ENCODE results near the gene TPT1.

Gene TPT1

GRCh38 chr13:45316996-45317395, 24.0 kb downstream of the TPT1 start:
- H3K9me3 ChIP-seq (ENCODE audit: control insufficient read depth, insufficient read depth, low read length) = no peaks in the 10 kb centered on the region
- H3K79me2 ChIP-seq (ENCODE audit: control insufficient read depth, low read length) = no peaks in the 10 kb centered on the region
- no peaks in the 10 kb centered on the region for H3K9me2 ChIP-seq (replicated peaks; ENCODE audit: control insufficient read depth, low read length)
- no peaks in the 10 kb centered on the region for H3K36me3 ChIP-seq (ENCODE audit: control insufficient read depth, low read length)
- H4K20me1 ChIP-seq (ENCODE audit: control insufficient read depth, insufficient read depth, low read depth, low read length) = no peaks in the 10 kb centered on the region
- TF ChIP-seq CTCF (IDR thresholded peaks at IDR 0.05; ENCODE audit: low read depth, low read length, poor library complexity, severe bottlenecking) (no peak), EZH2phosphoT487 (IDR thresholded peaks at IDR 0.05; ENCODE audit: borderline replicate concordance, low read length) (no peak)
- H3K4me3 ChIP-seq (ENCODE audit: low read length) = no peak overlapping the region
- H3K27ac ChIP-seq (ENCODE audit: low read depth, low read length) = no peak overlapping the region
- H3K4me2 ChIP-seq (ENCODE audit: low read length) = no peak overlapping the region
- peaks cover under 1% of the 10 kb centered on the region for H3K27me3 ChIP-seq (ENCODE audit: control insufficient read depth, low read length)
- H3F3A ChIP-seq (ENCODE audit: control insufficient read depth, insufficient read depth) = no peaks in the 10 kb centered on the region
- peaks cover 4% of the 10 kb centered on the region for H3K4me1 ChIP-seq (ENCODE audit: control insufficient read depth, low read length)

DNA sequence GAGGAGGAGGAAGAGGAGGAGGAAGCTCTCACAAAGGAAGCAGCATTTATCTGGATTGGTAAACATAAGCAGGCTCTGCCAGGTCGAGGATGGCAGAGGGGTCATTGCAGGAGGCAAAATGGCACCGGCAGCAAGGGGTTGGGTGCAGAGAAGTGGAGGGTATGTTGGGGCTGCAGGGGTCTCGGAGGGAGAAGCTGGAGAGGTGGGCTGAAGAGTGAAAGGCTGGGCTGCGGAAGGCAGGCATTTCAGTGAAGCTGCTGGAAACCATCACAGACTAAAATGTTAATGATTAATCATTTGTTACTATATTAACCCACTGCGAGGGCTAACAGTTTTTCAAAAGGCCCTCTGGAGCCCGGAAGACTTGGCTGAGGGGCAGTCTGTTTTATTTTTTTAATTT, 24.6 kb downstream of the TPT1 start:
- H3K4me1 ChIP-seq (ENCODE audit: control insufficient read depth, low read length) = peaks cover 10% of the 10 kb centered on the region
- no peak for TF ChIP-seq CTCF (IDR thresholded peaks at IDR 0.05; ENCODE audit: low read depth, low read length, poor library complexity, severe bottlenecking)
- no peak for TF ChIP-seq EZH2phosphoT487 (IDR thresholded peaks at IDR 0.05; ENCODE audit: borderline replicate concordance, low read length)
- no peak overlapping the region for H3K4me3 ChIP-seq (ENCODE audit: low read length)
- H3K9me2 ChIP-seq (replicated peaks; ENCODE audit: control insufficient read depth, low read length) = no peaks in the 10 kb centered on the region
- H3K9me3 ChIP-seq (ENCODE audit: control insufficient read depth, insufficient read depth, low read length) = no peaks in the 10 kb centered on the region
- no peaks in the 10 kb centered on the region for H3K79me2 ChIP-seq (ENCODE audit: control insufficient read depth, low read length)
- H4K20me1 ChIP-seq (ENCODE audit: control insufficient read depth, insufficient read depth, low read depth, low read length) = no peaks in the 10 kb centered on the region
- H3K27me3 ChIP-seq (ENCODE audit: control insufficient read depth, low read length) = peaks cover 7% of the 10 kb centered on the region
- H3K27ac ChIP-seq (ENCODE audit: low read depth, low read length) = no peak overlapping the region
- no peak overlapping the region for H3K4me2 ChIP-seq (ENCODE audit: low read length)
- H3F3A ChIP-seq (ENCODE audit: control insufficient read depth, insufficient read depth) = no peaks in the 10 kb centered on the region
- H3K36me3 ChIP-seq (ENCODE audit: control insufficient read depth, low read length) = no peaks in the 10 kb centered on the region

- H4K20me1 ChIP-seq (ENCODE audit: control insufficient read depth, insufficient read depth, low read depth, low read length) = no peaks in the 10 kb centered on the region
- H3K27me3 ChIP-seq (ENCODE audit: control insufficient read depth, low read length) = peaks cover 11% of the 10 kb centered on the region
- H3K36me3 ChIP-seq (ENCODE audit: control insufficient read depth, low read length) = no peaks in the 10 kb centered on the region
- H3K27ac ChIP-seq (ENCODE audit: low read depth, low read length) = no peak overlapping the region
- H3K9me2 ChIP-seq (replicated peaks; ENCODE audit: control insufficient read depth, low read length) = no peaks in the 10 kb centered on the region
- peaks cover 1% of the 10 kb centered on the region for H3F3A ChIP-seq (ENCODE audit: control insufficient read depth, insufficient read depth)
- H3K9me3 ChIP-seq (ENCODE audit: control insufficient read depth, insufficient read depth, low read length) = no peaks in the 10 kb centered on the region
- H3K4me1 ChIP-seq (ENCODE audit: control insufficient read depth, low read length) = peaks cover 17% of the 10 kb centered on the region
- no peak overlapping the region for H3K4me3 ChIP-seq (ENCODE audit: low read length)
- TF ChIP-seq EZH2phosphoT487 (IDR thresholded peaks at IDR 0.05; ENCODE audit: borderline replicate concordance, low read length) = no peak
- TF ChIP-seq CTCF (IDR thresholded peaks at IDR 0.05; ENCODE audit: low read depth, low read length, poor library complexity, severe bottlenecking) = no peak
- no peak overlapping the region for H3K4me2 ChIP-seq (ENCODE audit: low read length)
- H3K79me2 ChIP-seq (ENCODE audit: control insufficient read depth, low read length) = no peaks in the 10 kb centered on the region
These were observed 25.3 kb downstream of the TPT1 start for GRCh38 chr13:45315520-45316167.

All from DOHH2 (cell line).